IMR-90 (cell line): ENCODE measurements around the gene MTR. TPM values are rescaled to one million over a fixed set of nuclear protein-coding genes. Genes with fewer than 3 reads are reported as not detected.

Experiments
- ATAC-seq: fragments of 200-7000 bp; cut with Tn5 transposase; 2 replicates; pipeline ENCODE4 v1.9.1; 2020; ENCODE audit warnings: low read depth, mild to moderate bottlenecking, moderate library complexity
- BruUV-seq: library from RNA; stranded (reverse); fragments of 400-500 nt; replicated peaks from 2 replicates; lab custom pipeline; 2021; lab: Mats Ljungman, UMichigan
- CTCF ChIA-PET: fragments of 300-600 bp; formaldehyde crosslinking; extraction: SDS; loops from one replicate; lab custom pipeline; 2021; ENCODE audit warnings: antibody characterized with exemption; lab: Yijun Ruan, JAX
- POLR2A ChIA-PET: fragments of 300-600 bp; sonication (Branson Sonifier 250); formaldehyde crosslinking; loops from one replicate; lab custom pipeline; 2022; ENCODE audit warnings: antibody characterized with exemption; ENCODE audit not compliant: unreplicated experiment; lab: Charles Lee
- DNase-seq: peaks from one replicate; pipeline ENCODE4 v3.0.0; 2013
- H2AFZ ChIP-seq: replicated peaks from 2 replicates; pipeline ENCODE3; 2013; ENCODE audit warnings: low read length, mild to moderate bottlenecking; ENCODE audit not compliant: poor library complexity
- H2AK5ac ChIP-seq: 2 replicates; pipeline ENCODE4 v1.6.1; 2013; ENCODE audit warnings: low read depth, low read length, inconsistent platforms
- H2AK9ac ChIP-seq: replicated peaks from 2 replicates; pipeline ENCODE3; 2013; ENCODE audit warnings: mild to moderate bottlenecking, low read depth, low read length, moderate library complexity; ENCODE audit not compliant: poor library complexity
- H2BK120ac ChIP-seq: 2 replicates; pipeline ENCODE4 v1.6.1; 2013; ENCODE audit warnings: low read depth, low read length, inconsistent platforms
- H2BK15ac ChIP-seq: 3 replicates; pipeline ENCODE4 v1.6.1; 2013; ENCODE audit warnings: low read depth, low read length, inconsistent platforms
- H2BK20ac ChIP-seq: 2 replicates; pipeline ENCODE4 v1.6.1; 2013; ENCODE audit warnings: low read depth, mild to moderate bottlenecking, inconsistent platforms, low read length, moderate library complexity
- H2BK5ac ChIP-seq: 2 replicates; pipeline ENCODE4 v1.6.1; 2013; ENCODE audit warnings: mild to moderate bottlenecking, low read depth, low read length, inconsistent platforms; ENCODE audit not compliant: poor library complexity, severe bottlenecking
- H3K14ac ChIP-seq: replicated peaks from 2 replicates; pipeline ENCODE4 v1.6.1; 2013; ENCODE audit warnings: low read depth, low read length, inconsistent platforms
- H3K18ac ChIP-seq: 2 replicates; pipeline ENCODE4 v1.6.1; 2013; ENCODE audit warnings: low read depth, low read length, control low read depth
- H3K23ac ChIP-seq: 2 replicates; pipeline ENCODE4 v1.6.1; 2013; ENCODE audit warnings: low read depth, low read length, inconsistent platforms
- H3K27ac ChIP-seq: 2 replicates; pipeline ENCODE4 v1.5.1; 2013; ENCODE audit warnings: mild to moderate bottlenecking, control low read depth, low read length; ENCODE audit not compliant: insufficient read depth
- H3K27me3 ChIP-seq: 2 replicates; pipeline ENCODE4 v1.6.1; 2013; ENCODE audit warnings: low read length; ENCODE audit not compliant: control insufficient read depth, insufficient read depth
- H3K36me3 ChIP-seq: 2 replicates; pipeline ENCODE4 v1.6.1; 2013; ENCODE audit warnings: low read length, mixed read lengths; ENCODE audit not compliant: control insufficient read depth, insufficient read depth
- H3K4ac ChIP-seq: 2 replicates; pipeline ENCODE4 v1.6.1; 2013; ENCODE audit warnings: low read depth, low read length, inconsistent platforms
- H3K4me1 ChIP-seq: 2 replicates; pipeline ENCODE4 v1.6.1; 2013; ENCODE audit warnings: low read length, mixed read lengths; ENCODE audit not compliant: control insufficient read depth, insufficient read depth
- H3K4me2 ChIP-seq: 2 replicates; pipeline ENCODE4 v1.6.1; 2013; ENCODE audit warnings: low read depth, mild to moderate bottlenecking, control low read depth, low read length, moderate library complexity
- H3K4me3 ChIP-seq: 2 replicates; pipeline ENCODE4 v1.5.1; 2013; ENCODE audit warnings: low read depth, mild to moderate bottlenecking, control low read depth, low read length, moderate library complexity; ENCODE audit not compliant: insufficient read depth
- H3K56ac ChIP-seq: 2 replicates; pipeline ENCODE4 v1.6.1; 2013; ENCODE audit warnings: low read length, inconsistent platforms; ENCODE audit not compliant: insufficient read depth; ENCODE audit errors: extremely low read depth
- H3K79me1 ChIP-seq, 2 experiments: 2 replicates each; pipeline ENCODE4 v1.6.1; 2013; ENCODE audit warnings: low read length in 2 of 2, inconsistent platforms in 1 of 2, low read depth in 1 of 2
- H3K9ac ChIP-seq: 2 replicates; pipeline ENCODE4 v1.6.1; 2013; ENCODE audit warnings: low read depth, low read length, control low read depth
- H3K9me1 ChIP-seq: 2 replicates; pipeline ENCODE4 v1.6.1; 2013; ENCODE audit warnings: low read length, inconsistent platforms; ENCODE audit not compliant: insufficient read depth
- H3K9me3 ChIP-seq: 2 replicates; pipeline ENCODE4 v1.6.1; 2013; ENCODE audit warnings: low read length; ENCODE audit not compliant: control insufficient read depth, insufficient read depth
- H4K20me1 ChIP-seq: 2 replicates; pipeline ENCODE4 v1.6.1; 2013; ENCODE audit warnings: low read length, inconsistent platforms; ENCODE audit not compliant: insufficient read depth
- H4K5ac ChIP-seq: 2 replicates; pipeline ENCODE4 v1.6.1; 2013; ENCODE audit warnings: mild to moderate bottlenecking, low read depth, low read length, control low read depth
- H4K8ac ChIP-seq, 2 experiments: 2 replicates each; pipeline ENCODE4 v1.6.1; 2013; ENCODE audit warnings: low read depth in 2 of 2, low read length in 2 of 2, control low read depth in 1 of 2, inconsistent platforms in 1 of 2
- H4K91ac ChIP-seq: 2 replicates; pipeline ENCODE4 v1.6.1; 2013; ENCODE audit warnings: low read depth, low read length, inconsistent platforms; ENCODE audit not compliant: insufficient read depth
- CEBPB ChIP-seq: IDR thresholded peaks from 2 replicates; pipeline ENCODE4 v1.6.1; 2012; ENCODE audit warnings: low read depth, low read length, improper control_type of control experiment
- CHD1 ChIP-seq: IDR thresholded peaks from 2 replicates; pipeline ENCODE4 v1.6.1; 2012; ENCODE audit warnings: low read depth, low read length, improper control_type of control experiment
- FOS ChIP-seq: fragments of 150-350 bp; IDR thresholded peaks from 2 replicates; pipeline ENCODE4 v1.6.1; 2016; ENCODE audit warnings: low read depth, low read length
- MAZ ChIP-seq: IDR thresholded peaks from 2 replicates; pipeline ENCODE4 v1.6.1; 2012; ENCODE audit warnings: low read depth, mild to moderate bottlenecking, low read length, improper control_type of control experiment, moderate library complexity, borderline replicate concordance
- MXI1 ChIP-seq: IDR thresholded peaks from 2 replicates; pipeline ENCODE4 v1.6.1; 2012; ENCODE audit warnings: low read depth, mild to moderate bottlenecking, low read length, moderate library complexity, borderline replicate concordance
- NFE2L2 ChIP-seq: fragments of 150-350 bp; IDR thresholded peaks from 2 replicates; pipeline ENCODE4 v1.6.1; 2016; ENCODE audit warnings: low read depth, mild to moderate bottlenecking, low read length
- POLR2A ChIP-seq: IDR thresholded peaks from 2 replicates; pipeline ENCODE4 v1.6.1; 2012; ENCODE audit warnings: mild to moderate bottlenecking, low read depth, low read length
- RAD21 ChIP-seq: IDR thresholded peaks from 2 replicates; pipeline ENCODE4 v1.6.1; 2012; ENCODE audit warnings: low read length, improper control_type of control experiment
- WGBS, 2 experiments: methylation state at CpG; one replicate each; pipeline versions ENCODE4 v1.1.5 to v1.1.7; 2013; ENCODE audit warnings: missing lambda C conversion rate in 2 of 2; ENCODE audit not compliant: insufficient read length in 1 of 2; ENCODE audit errors: extremely low coverage in 2 of 2; 5-methylcytosine and 5-hydroxymethylcytosine counted together
- dilution Hi-C: fragments of 300-500 bp; cut with HindIII; formaldehyde crosslinking; loops from one replicate; pipeline ENCODE4 v1.14.3; 2018; ENCODE audit warnings: low sequenced_read_pairs; ENCODE audit not compliant: unreplicated experiment
- in situ Hi-C: fragments of 300-500 bp; cut with MboI; formaldehyde crosslinking; loops from 3 replicates; pipeline ENCODE4 v1.14.3; 2019; ENCODE audit warnings: low sequenced_read_pairs, inconsistent platforms, mixed read lengths
- intact Hi-C: fragments of 100-400 bp; cut with micrococcal nuclease; formaldehyde crosslinking; loops from 2 replicates; pipeline ENCODE4 v1.10.0; 2022
- polyA plus RNA-seq, 3 experiments: library from polyadenylated mRNA; depleted of rRNA; stranded (reverse); fragments of >200 nt; gene quantifications; 2 replicates each; pipeline ENCODE4 v1.2.3, GENCODE V29; 2012; ENCODE audit warnings: low replicate concordance in 1 of 3
- total RNA-seq: library from RNA; depleted of rRNA; stranded (reverse); fragments of >200 nt; gene quantifications from 2 replicates; pipeline ENCODE4 v1.2.3, GENCODE V29; 2012
- TF ChIP-seq, protein P1 (sequence below): conservative IDR thresholded peaks from 2 replicates; pipeline ENCODE4 v1.5.1; 2012; ENCODE audit warnings: mild to moderate bottlenecking, low read depth, low read length, improper control_type of control experiment
- TF ChIP-seq, protein P2 (sequence below): fragments of 150-350 bp; IDR thresholded peaks from 2 replicates; pipeline ENCODE4 v1.6.1; 2016; ENCODE audit warnings: low read depth, mild to moderate bottlenecking, low read length, moderate library complexity, borderline replicate concordance

MTR gene
- total and polyA plus RNA-seq, 2 of the 4 experiments (the other 2 are of a cell fraction) = 7.7 to 31.0 TPM

DNA sequence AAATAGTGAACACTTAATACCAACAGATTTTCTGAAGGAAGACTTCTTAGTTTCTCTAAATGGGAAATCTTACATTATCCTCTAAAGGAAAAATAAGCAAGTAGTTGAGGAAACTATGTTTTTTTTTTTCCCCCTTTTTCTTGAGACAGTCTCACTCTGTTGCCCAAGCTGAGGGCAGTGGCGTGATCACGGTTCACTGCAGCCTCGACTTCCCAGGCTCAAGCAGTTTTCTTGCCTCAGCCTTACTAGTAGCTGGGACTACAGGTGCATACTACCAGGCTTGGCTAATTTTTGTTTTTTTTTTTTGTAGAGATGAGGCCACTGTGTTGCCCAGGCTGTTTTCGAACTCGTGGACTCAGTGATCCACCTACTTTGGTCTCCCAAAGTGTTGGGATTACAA lies 3.9 kb downstream of the MTR start:
- no peak overlapping the region for H3K23ac ChIP-seq
- POLR2A ChIA-PET = no interaction called here
- H2BK20ac ChIP-seq = no peak overlapping the region
- H3K18ac ChIP-seq = no peak overlapping the region
- no peak for ATAC-seq
- whole genome bisulfite sequencing, 2 experiments = no CpG with 5 or more reads among the region's 5 CpGs
- no peak overlapping the region for H3K14ac ChIP-seq
- in situ Hi-C loops (no loop called here), intact Hi-C loops (loop anchor here (5.0 to 10.0 kb wide), 2 partner anchors 68 to 194 kb away; partner anchors contain the start of gene HEATR1), dilution Hi-C loops (no loop called here)
- no peak overlapping the region for H2BK120ac ChIP-seq
- no peaks in the 10 kb centered on the region for H4K20me1 ChIP-seq
- H3K79me1 ChIP-seq = peaks cover 30 to 33% of the 10 kb centered on the region in 2 experiments
- H2AK9ac ChIP-seq = no peak overlapping the region
- no peaks in the 10 kb centered on the region for H3K9me1 ChIP-seq
- CTCF ChIA-PET = interaction anchor here (0.6 kb wide), 1 partner anchor 16 kb away, joined by 4 read pairs; no protein-coding TSS in a partner anchor
- H4K8ac ChIP-seq = no peak overlapping the region
- H3K4me3 ChIP-seq = no peak overlapping the region
- no peaks in the 10 kb centered on the region for H3K4me1 ChIP-seq
- H3K4me2 ChIP-seq = no peak overlapping the region
- no peak overlapping the region for H2BK5ac ChIP-seq
- H3K27ac ChIP-seq = no peak overlapping the region
- no peak overlapping the region for H3K9ac ChIP-seq
- H3K36me3 ChIP-seq = 0 out of 2 replicates have a peak, but pooled peaks cover 2% of the 10 kb centered on the region
- H4K91ac ChIP-seq = no peak overlapping the region
- H3K27me3 ChIP-seq = no peaks in the 10 kb centered on the region
- BruUV-seq = no TSS peak
- no peak overlapping the region for H2BK15ac ChIP-seq
- H3K9me3 ChIP-seq = no peaks in the 10 kb centered on the region
- H2AFZ ChIP-seq = no peak overlapping the region
- DNase-seq = no peak
- no peak overlapping the region for H3K56ac ChIP-seq
- H4K5ac ChIP-seq = no peak overlapping the region
- H2AK5ac ChIP-seq = no peak overlapping the region
- TF ChIP-seq FOS (no peak), RAD21 (no peak), CEBPB (no peak), MAZ (no peak), POLR2A (no peak), MXI1 (no peak), NFE2L2 (no peak), CHD1 (no peak)
- TF ChIP-seq, protein P1, sequence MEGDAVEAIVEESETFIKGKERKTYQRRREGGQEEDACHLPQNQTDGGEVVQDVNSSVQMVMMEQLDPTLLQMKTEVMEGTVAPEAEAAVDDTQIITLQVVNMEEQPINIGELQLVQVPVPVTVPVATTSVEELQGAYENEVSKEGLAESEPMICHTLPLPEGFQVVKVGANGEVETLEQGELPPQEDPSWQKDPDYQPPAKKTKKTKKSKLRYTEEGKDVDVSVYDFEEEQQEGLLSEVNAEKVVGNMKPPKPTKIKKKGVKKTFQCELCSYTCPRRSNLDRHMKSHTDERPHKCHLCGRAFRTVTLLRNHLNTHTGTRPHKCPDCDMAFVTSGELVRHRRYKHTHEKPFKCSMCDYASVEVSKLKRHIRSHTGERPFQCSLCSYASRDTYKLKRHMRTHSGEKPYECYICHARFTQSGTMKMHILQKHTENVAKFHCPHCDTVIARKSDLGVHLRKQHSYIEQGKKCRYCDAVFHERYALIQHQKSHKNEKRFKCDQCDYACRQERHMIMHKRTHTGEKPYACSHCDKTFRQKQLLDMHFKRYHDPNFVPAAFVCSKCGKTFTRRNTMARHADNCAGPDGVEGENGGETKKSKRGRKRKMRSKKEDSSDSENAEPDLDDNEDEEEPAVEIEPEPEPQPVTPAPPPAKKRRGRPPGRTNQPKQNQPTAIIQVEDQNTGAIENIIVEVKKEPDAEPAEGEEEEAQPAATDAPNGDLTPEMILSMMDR = no peak
- TF ChIP-seq, protein P2, sequence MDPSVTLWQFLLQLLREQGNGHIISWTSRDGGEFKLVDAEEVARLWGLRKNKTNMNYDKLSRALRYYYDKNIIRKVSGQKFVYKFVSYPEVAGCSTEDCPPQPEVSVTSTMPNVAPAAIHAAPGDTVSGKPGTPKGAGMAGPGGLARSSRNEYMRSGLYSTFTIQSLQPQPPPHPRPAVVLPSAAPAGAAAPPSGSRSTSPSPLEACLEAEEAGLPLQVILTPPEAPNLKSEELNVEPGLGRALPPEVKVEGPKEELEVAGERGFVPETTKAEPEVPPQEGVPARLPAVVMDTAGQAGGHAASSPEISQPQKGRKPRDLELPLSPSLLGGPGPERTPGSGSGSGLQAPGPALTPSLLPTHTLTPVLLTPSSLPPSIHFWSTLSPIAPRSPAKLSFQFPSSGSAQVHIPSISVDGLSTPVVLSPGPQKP = no peak
- no peak overlapping the region for H3K4ac ChIP-seq
